Mucosa of stomach (tissue), 1 donor: ENCODE results near the gene SEMA3F.

Source experiments
- H3K27me3 ChIP-seq: one replicate; pipeline ENCODE4 v1.7.0; 2013; ENCODE audit warnings: mild to moderate bottlenecking, low read length; ENCODE audit not compliant: control insufficient read depth, insufficient read depth
- H3K36me3 ChIP-seq: one replicate; pipeline ENCODE4 v1.7.0; 2013; ENCODE audit warnings: low read length; ENCODE audit not compliant: control insufficient read depth, insufficient read depth
- H3K4me1 ChIP-seq: one replicate; pipeline ENCODE4 v1.7.0; 2013; ENCODE audit warnings: mild to moderate bottlenecking, low read length; ENCODE audit not compliant: control insufficient read depth, insufficient read depth
- H3K4me3 ChIP-seq: one replicate; pipeline ENCODE4 v1.7.0; 2013; ENCODE audit warnings: low read length
- H3K9ac ChIP-seq: one replicate; pipeline ENCODE4 v1.7.0; 2013; ENCODE audit warnings: mild to moderate bottlenecking, low read length, moderate library complexity
- H3K9me3 ChIP-seq: one replicate; pipeline ENCODE4 v1.7.0; 2013; ENCODE audit warnings: mild to moderate bottlenecking, low read length, moderate library complexity; ENCODE audit not compliant: control insufficient read depth
- donor health status: Pancreatic carcinoma.

Gene SEMA3F

GRCh38 chr3:50182533-50183099 lies 27.5 kb downstream of the SEMA3F start:
- peaks cover 13% of the 10 kb centered on the region for H3K4me1 ChIP-seq
- no peak overlapping the region for H3K9ac ChIP-seq
- H3K9me3 ChIP-seq, result no peaks in the 10 kb centered on the region
- H3K36me3 ChIP-seq, result peaks cover 20% of the 10 kb centered on the region
- H3K27me3 ChIP-seq, result no peaks in the 10 kb centered on the region
- no peak overlapping the region for H3K4me3 ChIP-seq

GRCh38 chr3:50183755-50184154 lies 28.6 kb downstream of the SEMA3F start:
- Histone ChIP-seq H3K4me1 (peaks cover 15% of the 10 kb centered on the region), H3K27me3 (no peaks in the 10 kb centered on the region), H3K9ac (no peak overlapping the region), H3K4me3 (no peak overlapping the region), H3K36me3 (peaks cover 20% of the 10 kb centered on the region), H3K9me3 (no peaks in the 10 kb centered on the region)

- no peaks in the 10 kb centered on the region for H3K9me3 ChIP-seq
- H3K4me3 ChIP-seq, result no peak overlapping the region
- no peaks in the 10 kb centered on the region for H3K27me3 ChIP-seq
- H3K4me1 ChIP-seq, result peaks cover 17% of the 10 kb centered on the region
- no peak overlapping the region for H3K9ac ChIP-seq
- H3K36me3 ChIP-seq, result peaks cover 20% of the 10 kb centered on the region
Observed at GRCh38 chr3:50184242-50184978, 29.3 kb downstream of the SEMA3F start.

GRCh38 chr3:50185230-50185629 lies 30.1 kb downstream of the SEMA3F start:
- H3K4me3 ChIP-seq, result no peak overlapping the region
- H3K27me3 ChIP-seq, result no peaks in the 10 kb centered on the region
- H3K9ac ChIP-seq, result no peak overlapping the region
- peaks cover 20% of the 10 kb centered on the region for H3K36me3 ChIP-seq
- H3K9me3 ChIP-seq, result no peaks in the 10 kb centered on the region
- H3K4me1 ChIP-seq, result peaks cover 11% of the 10 kb centered on the region

- H3K27me3 ChIP-seq, result no peaks in the 10 kb centered on the region
- peaks cover 20% of the 10 kb centered on the region for H3K36me3 ChIP-seq
- no peak overlapping the region for H3K9ac ChIP-seq
- no peak overlapping the region for H3K4me3 ChIP-seq
- peaks cover 8% of the 10 kb centered on the region for H3K4me1 ChIP-seq
- no peaks in the 10 kb centered on the region for H3K9me3 ChIP-seq
Observed at GRCh38 chr3:50186096-50186495, 31.0 kb downstream of the SEMA3F start.

- no peak overlapping the region for H3K4me3 ChIP-seq
- H3K9ac ChIP-seq, result no peak overlapping the region
- peaks cover 2% of the 10 kb centered on the region for H3K27me3 ChIP-seq
- H3K4me1 ChIP-seq, result peaks cover 8% of the 10 kb centered on the region
- H3K36me3 ChIP-seq, result peaks cover 13% of the 10 kb centered on the region
- H3K9me3 ChIP-seq, result no peaks in the 10 kb centered on the region
Observed at GRCh38 chr3:50187750-50188149, 32.6 kb downstream of the SEMA3F start.

- H3K9me3 ChIP-seq, result no peaks in the 10 kb centered on the region
- H3K9ac ChIP-seq, result no peak overlapping the region
- peaks cover 17% of the 10 kb centered on the region for H3K27me3 ChIP-seq
- peaks cover 8% of the 10 kb centered on the region for H3K4me1 ChIP-seq
- peaks cover 13% of the 10 kb centered on the region for H3K36me3 ChIP-seq
- no peak overlapping the region for H3K4me3 ChIP-seq
Observed at GRCh38 chr3:50189274-50189673, 34.1 kb downstream of the SEMA3F start.

GRCh38 chr3:50189989-50190388 lies 34.9 kb downstream of the SEMA3F start:
- no peak overlapping the region for H3K9ac ChIP-seq
- no peaks in the 10 kb centered on the region for H3K9me3 ChIP-seq
- H3K27me3 ChIP-seq, result peaks cover 22% of the 10 kb centered on the region
- H3K4me1 ChIP-seq, result peaks cover 8% of the 10 kb centered on the region
- H3K4me3 ChIP-seq, result no peak overlapping the region
- H3K36me3 ChIP-seq, result peaks cover 13% of the 10 kb centered on the region

GRCh38 chr3:50190936-50191660 lies 36.0 kb downstream of the SEMA3F start, which contains the start of gene GNAT1:
Gene GNAT1 (plus strand): TSS chr3:50191610. CDS start chr3:50191726, 116 bp downstream.
- no peaks in the 10 kb centered on the region for H3K9me3 ChIP-seq

GRCh38 chr3:50192124-50192523 lies 37.0 kb downstream of the SEMA3F start:
- peaks cover 18% of the 10 kb centered on the region for H3K4me1 ChIP-seq
- peaks cover 33% of the 10 kb centered on the region for H3K27me3 ChIP-seq

More at GRCh38 chr3:50190936-50191660, 36.0 kb downstream of the SEMA3F start, which contains the start of gene GNAT1:
- Histone ChIP-seq H3K4me3 (no peak within 1 kb of the TSS), H3K9ac (no peak within 1 kb of the TSS), H3K36me3 (peaks cover 7% of the 10 kb centered on the region), H3K4me1 (peaks cover 18% of the 10 kb centered on the region), H3K27me3 (peaks cover 33% of the 10 kb centered on the region)

GRCh38 chr3:50192689-50193141 lies 37.6 kb downstream of the SEMA3F start:
- no peaks in the 10 kb centered on the region for H3K9me3 ChIP-seq
- H3K4me1 ChIP-seq, result peaks cover 18% of the 10 kb centered on the region
- H3K9ac ChIP-seq, result no peak overlapping the region
- H3K4me3 ChIP-seq, result no peak overlapping the region
- H3K27me3 ChIP-seq, result peaks cover 33% of the 10 kb centered on the region
- H3K36me3 ChIP-seq, result no peaks in the 10 kb centered on the region

More at GRCh38 chr3:50192124-50192523, 37.0 kb downstream of the SEMA3F start:
- H3K9me3 ChIP-seq, result no peaks in the 10 kb centered on the region
- no peak overlapping the region for H3K9ac ChIP-seq
- no peaks in the 10 kb centered on the region for H3K36me3 ChIP-seq
- H3K4me3 ChIP-seq, result no peak overlapping the region

- H3K27me3 ChIP-seq, result peaks cover 33% of the 10 kb centered on the region
- H3K9ac ChIP-seq, result no peak overlapping the region
- no peaks in the 10 kb centered on the region for H3K36me3 ChIP-seq
- H3K4me1 ChIP-seq, result peaks cover 18% of the 10 kb centered on the region
- H3K4me3 ChIP-seq, result no peak overlapping the region
- H3K9me3 ChIP-seq, result no peaks in the 10 kb centered on the region
Observed at GRCh38 chr3:50193286-50193685, 38.2 kb downstream of the SEMA3F start.
